GM21619 (cell line): ENCODE data around the gene PEMT.

ENCODE experiments used
- ATAC-seq: cut with Tn5 transposase; IDR thresholded peaks from one replicate; pipeline ENCODE4 v1.9.1; 2021; ENCODE audit not compliant: unreplicated experiment

PEMT gene

GRCh38 chr17:17605083-17605728 lies 13.7 kb upstream of the PEMT start:
- no peak for ATAC-seq

DNA sequence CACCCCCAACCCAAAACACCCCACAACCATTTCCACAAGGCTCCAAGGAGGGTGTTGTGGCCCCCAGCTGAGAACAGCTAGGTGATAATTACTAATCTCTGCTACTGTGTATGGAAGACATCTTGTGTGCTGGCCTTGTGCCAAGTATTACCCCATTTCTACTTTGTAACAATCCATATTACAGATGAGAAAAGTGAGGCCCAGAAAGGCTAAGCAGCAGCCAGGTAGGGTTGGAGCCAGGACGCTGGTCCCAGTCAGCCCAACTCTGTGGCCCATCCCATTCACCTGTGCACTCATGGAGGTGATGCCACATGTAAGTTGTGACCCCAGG lies 12.4 kb upstream of the PEMT start:
- ATAC-seq: no peak

GRCh38 chr17:17603178-17603894 lies 11.8 kb upstream of the PEMT start:
- ATAC-seq: no peak

DNA sequence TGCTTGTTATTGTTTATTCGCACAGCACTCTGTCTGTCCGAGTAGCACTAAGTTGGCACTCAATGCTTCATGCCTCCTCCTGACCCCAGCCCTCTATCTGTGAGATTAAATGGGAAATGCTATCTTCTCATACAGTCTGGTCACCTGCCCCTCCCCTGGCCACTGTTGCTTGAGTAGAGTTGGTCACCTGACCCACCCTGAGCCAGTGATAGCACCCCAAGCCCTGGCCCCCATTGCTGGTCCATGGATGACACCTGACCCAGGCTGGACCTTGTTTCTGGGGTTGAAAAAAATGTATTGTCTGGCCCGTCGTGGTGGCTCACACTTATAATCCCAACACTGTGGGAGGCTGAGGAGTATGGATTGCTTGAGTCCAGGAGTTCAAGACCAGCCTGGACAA lies 8.5 kb upstream of the PEMT start:
- no peak for ATAC-seq

DNA sequence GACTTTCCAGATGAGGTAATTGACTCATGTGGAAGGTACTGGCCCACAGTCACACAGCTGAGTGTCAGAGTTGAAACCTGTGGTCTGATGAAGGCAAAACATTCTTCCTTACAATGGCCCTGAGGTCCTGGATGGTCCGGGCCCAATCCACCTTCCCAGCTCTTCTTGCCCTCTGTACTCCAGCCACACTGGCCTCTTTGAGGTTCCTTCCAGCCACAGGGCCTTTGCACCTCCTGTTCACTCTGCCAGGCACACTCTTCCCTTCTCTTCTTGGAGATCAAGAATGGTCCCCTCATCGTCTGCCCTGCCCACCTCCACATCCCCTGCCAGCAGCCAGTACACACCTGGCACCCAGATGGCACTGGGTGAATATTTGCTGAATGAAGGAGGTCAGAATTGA lies 6.5 kb upstream of the PEMT start:
- no peak for ATAC-seq

GRCh38 chr17:17595755-17596154 lies 4.2 kb upstream of the PEMT start:
- no peak for ATAC-seq

GRCh38 chr17:17593222-17593620 lies 1.7 kb upstream of the PEMT start:
- ATAC-seq: no peak

- ATAC-seq: no peak
Observed at GRCh38 chr17:17590883-17591354, 589 bp downstream of the PEMT start.

- ATAC-seq: no peak
Observed at GRCh38 chr17:17590141-17590751, 1.3 kb downstream of the PEMT start.

- ATAC-seq: no peak
Observed at GRCh38 chr17:17587614-17588337, 3.7 kb downstream of the PEMT start.

DNA sequence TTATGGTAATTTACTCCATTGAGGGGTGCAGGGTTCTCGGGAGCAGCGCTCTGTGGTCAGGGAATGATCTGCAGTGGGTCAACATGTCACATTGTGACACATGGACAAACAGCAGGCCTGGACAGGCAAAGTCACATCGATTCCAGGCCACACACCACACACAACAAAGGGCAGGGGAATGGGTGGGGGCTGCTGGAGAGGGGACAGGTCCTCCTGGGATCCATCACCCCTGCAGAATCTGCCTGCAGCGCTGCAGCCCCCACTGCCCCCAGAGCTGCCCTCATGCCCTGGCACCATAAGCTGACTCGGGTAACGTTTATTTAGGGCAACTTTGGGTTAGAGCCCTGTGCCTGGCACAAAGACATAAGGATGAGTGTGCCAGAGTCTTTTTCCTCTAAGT lies 9.1 kb downstream of the PEMT start:
- no peak for ATAC-seq

DNA sequence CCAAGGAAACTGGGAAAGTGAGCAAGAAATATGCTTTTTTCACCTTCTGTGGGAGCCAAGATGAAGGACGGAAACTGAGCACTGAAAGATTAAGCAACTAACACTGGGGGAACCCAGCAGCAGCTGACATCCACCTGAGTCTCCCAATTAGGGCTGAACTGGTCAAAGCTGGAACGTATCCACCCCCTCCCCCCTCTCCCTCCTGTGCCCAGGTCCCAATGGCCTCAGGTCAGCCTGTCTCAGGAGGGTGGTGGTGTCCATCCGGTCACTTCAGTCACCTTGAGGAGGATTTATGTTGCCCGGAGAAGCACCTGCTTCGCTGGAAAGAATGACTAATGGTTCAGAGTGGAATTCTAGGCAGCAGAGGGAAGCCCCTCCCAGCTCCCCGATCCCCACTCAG lies 10.0 kb downstream of the PEMT start:
- ATAC-seq: no peak

GRCh38 chr17:17580662-17581470 lies 10.6 kb downstream of the PEMT start:
- ATAC-seq: no peak

DNA sequence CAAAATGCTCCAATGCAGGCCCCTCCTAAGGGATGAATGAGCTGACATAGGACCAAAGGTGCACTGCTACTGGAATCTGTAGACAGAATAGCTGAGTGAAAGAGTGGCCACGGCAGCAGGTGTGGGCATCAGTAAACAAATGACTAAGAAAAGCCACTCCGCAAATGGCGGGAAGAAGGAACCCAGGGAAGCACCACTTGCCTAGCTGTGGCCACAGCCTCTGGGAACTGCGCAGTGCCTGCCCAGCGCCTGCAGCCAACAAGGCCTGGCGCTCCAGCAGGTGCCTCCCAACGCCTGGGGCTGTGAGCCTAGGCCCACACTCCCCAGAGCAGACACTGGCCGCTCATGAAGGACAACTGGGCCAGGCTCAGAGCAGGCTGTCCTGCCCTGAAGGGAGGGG lies 11.8 kb downstream of the PEMT start:
- ATAC-seq: no peak

DNA sequence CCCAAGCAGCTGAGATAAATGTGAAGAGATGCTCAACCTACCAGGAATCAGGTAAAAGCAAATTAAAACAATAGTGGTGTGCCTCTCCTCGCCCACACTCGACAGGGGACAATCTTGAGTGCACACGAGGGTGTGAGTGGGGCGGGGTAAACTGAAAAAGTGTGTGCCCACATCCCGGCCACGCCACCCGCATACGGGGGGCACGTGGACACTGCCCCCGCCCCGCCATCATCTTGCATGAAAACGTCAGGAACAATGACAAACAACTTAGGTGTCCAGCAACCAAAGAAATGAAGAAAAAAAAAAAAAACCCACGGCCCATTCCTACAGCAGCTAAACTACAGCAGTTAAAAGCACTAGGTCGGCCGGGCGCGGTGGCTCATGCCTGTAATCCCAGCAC lies 14.1 kb downstream of the PEMT start:
- no peak for ATAC-seq

- no peak for ATAC-seq
Observed at GRCh38 chr17:17576772-17577234, 14.7 kb downstream of the PEMT start.

- ATAC-seq: no peak
Observed at GRCh38 chr17:17575360-17576251, 15.9 kb downstream of the PEMT start.

DNA sequence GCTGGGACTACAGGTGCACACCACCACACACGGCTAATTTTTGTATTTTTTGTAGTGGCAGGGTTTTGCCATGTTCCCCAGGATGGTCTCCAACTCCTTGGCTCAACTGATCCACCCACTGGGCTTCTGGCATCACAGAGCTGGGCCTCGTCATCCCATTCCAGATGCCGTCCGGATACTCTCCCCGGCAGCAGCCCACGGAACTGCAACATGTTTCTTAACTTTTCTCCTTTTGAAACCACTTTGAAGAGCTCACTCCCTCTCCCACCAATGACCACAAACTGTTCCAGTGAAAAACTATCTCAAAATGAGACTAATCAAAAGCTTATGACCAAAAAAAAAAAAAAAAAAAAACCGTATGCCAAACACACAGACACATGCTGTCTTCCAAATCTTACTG lies 17.6 kb downstream of the PEMT start:
- ATAC-seq: no peak

DNA sequence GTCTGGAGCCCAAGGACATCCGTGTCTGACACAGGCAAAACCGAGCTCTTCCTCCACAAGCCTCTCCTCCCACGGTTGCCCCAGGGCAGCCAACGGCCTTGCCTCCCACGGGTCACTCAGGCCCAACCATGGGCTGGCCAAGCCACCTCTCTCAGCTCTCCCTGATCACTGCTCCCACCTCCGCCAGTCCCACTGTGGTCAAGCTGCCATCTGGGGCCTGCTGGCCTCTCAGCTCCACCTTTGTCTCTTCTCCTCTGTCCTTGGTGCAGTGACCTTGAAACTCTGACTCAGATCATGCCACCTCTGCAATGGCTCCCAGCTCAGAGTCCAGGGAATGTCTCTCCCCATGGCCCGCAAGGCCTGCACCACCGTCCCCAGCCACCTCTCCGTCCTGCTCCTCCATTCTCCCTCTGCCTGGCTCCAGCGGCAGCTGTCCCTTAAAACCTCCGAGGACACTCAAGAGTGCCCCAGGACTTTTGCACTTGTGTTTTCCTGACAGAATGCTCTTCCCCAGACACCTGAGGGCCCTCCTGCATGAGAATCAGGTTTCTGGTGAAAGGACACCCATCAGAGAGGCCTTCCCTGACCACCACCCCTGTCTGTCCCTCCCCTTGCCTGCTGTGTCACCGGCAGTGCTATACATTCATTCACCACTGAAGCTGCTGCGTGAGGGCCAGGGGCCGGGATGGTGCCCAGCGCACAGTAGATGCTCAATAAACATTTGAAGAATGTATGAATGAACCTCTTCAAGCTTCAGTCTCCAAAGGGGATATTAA lies 19.3 kb downstream of the PEMT start:
- ATAC-seq: no peak
